HG02943 (cell line): ENCODE results near the gene UBE2E3.
"Not testable (repeated sequence)": the region's sequence is repeated elsewhere in the genome, so short reads cannot be mapped to it uniquely, and the experiment has no call there.

Experiments used
- ATAC-seq: cut with Tn5 transposase; IDR thresholded peaks from one replicate; pipeline ENCODE4 v1.9.1; 2021; ENCODE audit warnings: mild to moderate bottlenecking, low read depth, moderate library complexity; ENCODE audit not compliant: unreplicated experiment

UBE2E3 gene

DNA sequence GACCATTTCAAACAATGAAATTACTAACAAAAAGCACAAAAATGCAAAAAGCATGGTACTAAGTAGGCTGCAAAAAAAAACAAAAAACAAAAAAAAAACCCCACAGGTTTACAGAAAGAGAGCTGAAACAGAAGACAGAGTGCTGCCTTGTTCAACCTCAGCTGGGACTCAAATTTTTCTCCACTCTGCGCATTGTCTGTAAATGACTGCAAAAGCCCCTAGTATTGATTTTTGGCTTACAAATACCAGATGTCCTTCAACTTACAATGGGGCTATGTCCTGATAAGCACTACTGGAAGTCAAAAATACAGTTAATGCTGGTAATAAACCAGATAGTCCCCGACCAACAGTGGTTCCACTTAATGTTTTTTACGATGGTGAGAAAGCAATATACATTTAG is 42.2 kb downstream of the UBE2E3 start:
- ATAC-seq, result no peak

DNA sequence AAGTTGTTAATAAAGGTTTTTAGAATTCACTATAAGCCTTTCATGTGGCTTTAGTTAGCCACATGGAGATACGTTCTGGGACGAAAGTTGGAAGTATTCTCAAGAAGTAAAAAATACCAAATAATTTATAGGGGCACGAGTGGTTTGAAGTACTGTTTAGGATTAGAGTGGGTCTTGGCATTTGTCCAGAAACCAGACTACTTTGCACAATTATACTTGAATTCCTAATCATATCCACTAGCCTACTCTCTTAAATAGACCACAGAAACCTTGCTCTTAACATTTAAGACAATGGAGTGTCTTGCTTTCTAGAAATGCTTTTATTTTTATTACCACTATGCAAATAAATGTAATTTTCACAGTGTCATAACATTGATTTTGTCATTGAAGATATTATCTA is 44.6 kb downstream of the UBE2E3 start:
- ATAC-seq, result no peak

DNA sequence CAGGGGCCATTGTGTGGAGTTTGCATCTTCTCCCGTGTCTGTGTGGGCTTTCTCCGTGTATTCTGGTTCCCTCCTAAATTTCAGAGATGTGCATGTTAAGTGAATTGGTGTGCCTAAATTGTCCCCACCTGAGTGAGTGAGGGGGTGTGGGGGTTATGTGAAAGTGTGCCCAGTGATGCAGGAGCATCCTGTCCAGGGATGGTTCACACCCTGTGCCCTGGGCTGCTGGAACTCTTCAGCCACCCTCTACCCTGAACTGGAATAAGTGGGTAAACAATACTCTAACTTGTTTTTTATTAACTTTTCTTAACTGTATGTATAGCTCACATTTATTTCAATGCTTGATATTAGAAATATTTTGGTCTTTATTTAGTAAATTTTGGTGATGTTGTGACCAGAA is 56.0 kb downstream of the UBE2E3 start:
- no peak for ATAC-seq

DNA sequence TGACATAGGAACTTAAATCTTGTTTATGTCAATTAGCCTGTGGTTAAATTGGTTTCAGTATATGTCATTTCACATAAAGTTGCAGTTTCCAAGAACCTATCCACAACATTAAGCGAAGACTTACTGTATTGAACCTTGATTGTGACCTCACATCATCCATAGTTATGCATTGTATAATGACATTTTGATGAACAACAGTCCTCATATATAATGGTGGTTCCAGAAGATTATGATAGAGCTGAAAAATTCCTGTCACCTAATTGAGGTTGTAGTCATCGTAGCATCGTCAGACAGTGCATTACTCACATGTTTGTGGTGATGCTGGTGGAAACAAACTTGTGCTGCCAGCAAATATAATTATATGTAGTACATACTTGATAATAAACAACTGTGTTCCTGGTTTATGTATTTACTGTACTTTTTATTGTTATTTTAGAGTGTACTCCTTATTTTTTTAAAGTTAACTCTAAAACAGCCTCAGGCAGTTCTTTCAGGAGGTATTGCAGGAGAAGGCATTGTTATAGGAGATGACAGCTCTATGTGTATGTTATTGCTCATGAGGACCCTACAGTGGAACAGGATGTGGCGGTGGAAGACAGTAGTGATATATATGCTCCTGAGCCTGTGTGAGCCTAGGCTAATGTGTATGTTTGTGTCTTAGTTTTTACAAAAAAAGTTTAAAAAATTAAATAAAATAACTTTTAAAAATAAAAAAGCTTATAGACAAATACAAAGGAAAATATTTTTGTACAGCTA is 56.6 kb downstream of the UBE2E3 start:
- ATAC-seq, result no peak

DNA sequence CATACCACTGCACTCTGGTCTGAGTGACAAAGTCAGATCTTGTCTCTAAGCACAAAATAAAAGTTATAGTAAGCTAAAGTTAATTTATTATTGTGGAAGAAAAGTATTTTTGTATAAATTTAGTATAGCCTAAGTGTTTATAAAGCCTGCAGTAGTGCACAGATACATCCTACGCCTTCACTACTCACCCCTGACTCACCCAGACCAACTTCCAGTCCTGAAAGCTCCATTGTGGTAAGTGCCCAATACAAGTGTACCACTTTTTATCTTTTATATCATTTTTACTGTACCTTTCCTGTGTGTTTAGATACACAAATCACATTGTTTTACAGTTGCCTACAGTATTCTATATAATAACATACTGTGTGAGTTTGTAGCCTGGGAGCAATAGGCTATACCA is 57.5 kb downstream of the UBE2E3 start:
- no peak for ATAC-seq

DNA sequence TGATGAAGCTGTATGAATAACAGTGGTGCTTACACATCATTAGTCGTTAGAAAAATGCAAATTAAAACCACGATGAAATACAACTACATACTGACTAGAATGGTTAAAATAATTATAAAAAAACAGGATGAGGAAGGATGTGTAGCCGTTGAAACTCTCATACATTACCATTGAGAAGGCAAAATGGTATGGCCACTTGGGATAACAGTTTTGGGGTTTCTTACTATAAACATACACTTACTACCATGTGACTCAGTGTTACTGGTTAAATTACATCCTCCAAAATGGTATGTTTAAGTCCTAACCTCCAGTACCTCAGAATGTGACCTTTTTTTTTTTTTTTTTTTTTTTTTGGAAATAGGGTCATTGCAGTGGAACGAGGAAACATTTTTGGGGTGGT is 58.4 kb downstream of the UBE2E3 start:
- ATAC-seq, result no peak

DNA sequence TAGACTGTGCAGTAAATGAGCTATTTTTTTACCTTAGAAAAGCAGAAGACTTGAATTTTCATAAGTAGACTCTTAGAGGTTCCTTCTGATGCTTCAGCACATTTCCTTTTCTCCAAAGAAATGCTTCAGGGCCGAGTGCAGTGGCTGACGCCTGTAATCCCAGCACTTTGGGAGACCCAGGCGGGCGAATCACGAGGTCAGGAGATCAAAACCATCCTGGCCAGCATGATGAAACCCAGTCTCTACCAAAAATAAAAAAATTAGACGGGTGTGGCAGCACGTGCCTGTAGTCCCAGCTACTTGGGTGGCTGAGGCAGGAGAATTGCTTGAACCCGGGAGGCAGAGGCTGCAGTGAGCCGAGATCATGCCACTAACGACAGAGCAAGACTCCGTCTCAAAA is 60.4 kb downstream of the UBE2E3 start:
- ATAC-seq, result not testable (repeated sequence)

DNA sequence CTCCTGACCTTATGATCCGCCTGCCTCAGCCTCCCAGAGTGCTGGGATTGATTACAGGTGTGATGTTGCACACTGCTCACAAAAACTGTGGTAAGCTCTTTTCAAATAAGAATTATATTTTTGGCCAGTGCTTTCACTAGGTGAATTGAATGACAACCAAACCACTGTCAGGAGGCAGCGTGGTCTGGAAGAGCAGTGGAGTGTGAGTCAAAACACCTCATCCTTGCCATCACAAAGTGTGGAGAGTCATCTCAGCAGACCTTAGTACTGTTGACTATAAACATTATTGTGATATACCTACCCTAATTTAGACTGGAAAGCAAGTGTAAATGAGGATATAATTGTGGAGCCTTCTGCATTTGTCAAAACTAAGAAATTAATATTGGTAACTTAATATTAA is 61.3 kb downstream of the UBE2E3 start:
- ATAC-seq, result no peak

DNA sequence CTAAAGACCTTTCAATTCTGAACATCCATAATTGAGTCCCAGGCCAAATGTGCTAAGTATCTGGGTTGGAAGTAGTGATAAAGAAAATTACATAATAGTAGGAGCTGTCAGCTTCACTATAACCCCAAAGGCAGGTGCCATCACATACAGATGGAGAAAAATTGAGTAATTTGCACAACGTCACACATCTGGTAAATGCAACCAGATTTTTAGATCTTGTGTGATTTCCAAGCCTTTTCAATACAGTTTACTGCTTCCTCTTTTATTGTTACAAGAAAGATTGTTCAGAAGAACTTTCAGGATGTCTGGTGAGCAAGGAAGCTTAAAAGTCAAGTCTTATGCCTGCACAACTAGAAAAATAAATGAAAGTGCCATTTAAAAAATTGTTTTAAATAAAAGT is 62.3 kb downstream of the UBE2E3 start:
- no peak for ATAC-seq

DNA sequence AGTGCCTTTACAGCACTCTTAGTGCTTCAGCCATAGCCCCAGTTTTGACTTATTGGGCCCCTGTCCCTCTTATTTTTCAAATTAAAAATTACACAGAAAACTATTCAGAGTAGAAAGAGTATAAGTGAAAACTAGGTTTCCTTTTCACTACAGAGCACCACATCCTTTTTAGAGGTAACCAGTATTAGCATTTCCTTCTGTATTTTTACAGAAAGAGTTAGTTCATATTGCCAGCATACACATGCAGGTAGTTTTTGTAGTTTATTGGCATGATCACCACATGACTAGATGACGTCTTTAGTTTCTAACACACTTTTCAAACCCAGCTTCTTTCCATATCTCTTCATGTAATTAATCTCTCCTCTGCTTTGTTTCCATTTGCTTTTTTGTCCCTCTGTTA is 66.4 kb downstream of the UBE2E3 start:
- no peak for ATAC-seq

DNA sequence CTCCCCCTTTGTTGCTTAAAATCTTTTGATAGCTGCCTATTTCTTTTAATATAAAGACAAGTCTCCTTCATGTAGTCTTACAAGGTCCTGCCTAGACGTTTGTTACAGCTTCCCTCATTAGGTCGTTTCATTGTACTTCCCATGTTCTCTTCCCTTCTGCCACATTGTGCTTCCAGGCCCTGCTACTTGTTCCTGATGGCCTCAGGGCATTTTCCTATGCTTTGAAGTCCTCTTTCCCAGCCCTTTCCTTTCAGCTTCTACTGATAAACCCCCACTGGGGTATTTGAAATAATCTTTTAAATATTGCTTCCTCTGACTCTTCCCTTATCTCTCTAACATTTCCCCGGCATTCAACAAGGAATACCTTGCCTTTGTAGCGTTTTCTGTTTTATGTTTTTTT is 67.4 kb downstream of the UBE2E3 start:
- no peak for ATAC-seq

DNA sequence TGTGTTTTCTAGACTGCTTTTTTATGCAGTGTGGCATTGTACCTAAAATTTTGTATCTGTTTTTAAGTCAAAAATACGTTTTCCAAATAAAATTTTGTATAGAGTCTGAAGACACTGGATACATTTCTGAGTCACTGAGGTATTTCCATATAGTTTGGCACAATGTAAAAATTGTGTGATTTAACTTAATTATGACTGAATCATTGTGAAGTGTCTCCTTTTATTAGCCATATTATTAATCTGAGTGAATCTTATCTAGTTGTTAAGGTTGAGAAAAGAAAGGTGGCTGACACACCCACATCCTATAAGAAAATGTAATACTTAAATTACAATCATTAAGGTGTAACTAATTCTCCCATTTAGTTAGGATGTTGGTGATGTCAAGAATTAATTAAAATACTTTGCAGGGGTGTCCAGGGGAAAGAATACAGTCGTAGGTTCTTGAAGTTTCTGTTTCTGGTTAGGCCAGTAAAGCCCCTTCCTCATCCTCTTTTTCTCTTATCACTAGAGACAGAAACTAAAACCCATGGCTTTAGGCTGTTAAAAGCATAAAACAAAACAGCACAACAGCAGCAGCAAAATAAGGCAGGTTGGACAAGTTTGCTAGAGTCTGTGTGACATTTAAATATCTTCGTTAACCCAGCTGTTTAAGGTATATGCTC is 71.6 kb downstream of the UBE2E3 start:
- ATAC-seq, result no peak

DNA sequence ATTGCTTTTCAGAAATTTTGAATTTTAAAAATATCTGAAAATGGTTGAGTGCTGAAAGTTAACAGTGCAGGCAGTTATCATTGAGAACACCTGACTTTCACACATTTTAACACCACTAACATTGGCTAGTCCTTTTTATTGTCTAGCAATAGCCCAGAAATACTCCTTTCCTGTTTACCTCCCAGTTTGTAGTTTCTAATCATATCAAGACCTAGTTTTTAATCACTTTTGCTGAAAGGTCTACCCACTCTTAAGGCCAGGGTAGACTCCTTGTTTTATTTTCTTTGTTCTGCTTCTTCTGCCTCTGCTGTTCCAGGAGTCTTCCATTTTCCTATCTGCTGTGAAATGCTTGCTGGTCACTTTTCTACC is 72.1 kb downstream of the UBE2E3 start:
- ATAC-seq, result no peak

DNA sequence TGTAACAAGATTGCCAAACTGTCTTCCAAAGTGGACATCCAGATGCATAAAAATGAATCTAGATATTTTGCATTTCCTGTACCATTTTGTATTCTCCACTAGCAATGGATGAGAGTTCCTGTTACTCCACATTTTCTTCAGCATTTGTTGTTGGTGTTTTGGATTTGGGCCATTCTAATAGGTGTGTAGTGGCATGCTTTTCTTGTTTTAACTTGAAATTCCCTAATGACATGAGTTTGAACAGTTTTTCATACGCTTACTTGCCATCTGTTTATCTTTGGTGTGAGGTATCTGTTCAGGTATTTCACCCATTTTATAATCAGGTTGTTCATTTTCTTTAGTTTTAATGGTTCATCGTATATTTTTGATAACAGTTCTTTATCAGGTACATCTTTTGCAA is 73.9 kb downstream of the UBE2E3 start:
- ATAC-seq, result no peak

DNA sequence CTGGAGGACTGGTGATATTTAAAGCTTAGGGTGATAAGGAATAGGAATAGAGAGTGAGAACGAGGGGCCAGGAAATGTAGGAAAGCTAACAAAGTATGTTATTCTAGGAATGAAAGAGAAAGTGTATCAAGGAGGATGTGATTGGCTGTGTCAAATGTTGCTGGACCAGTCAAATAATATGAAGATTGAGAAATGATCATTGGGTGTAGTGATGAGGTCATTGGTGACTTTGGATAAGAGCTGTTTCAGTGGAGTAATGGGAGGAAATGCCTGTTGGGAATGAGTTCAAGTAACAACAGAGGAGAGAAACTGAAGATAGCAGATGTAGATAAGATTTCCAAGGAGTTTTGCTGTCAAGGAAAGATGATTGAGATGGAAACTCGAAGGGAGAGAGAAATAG is 74.4 kb downstream of the UBE2E3 start:
- ATAC-seq, result no peak

DNA sequence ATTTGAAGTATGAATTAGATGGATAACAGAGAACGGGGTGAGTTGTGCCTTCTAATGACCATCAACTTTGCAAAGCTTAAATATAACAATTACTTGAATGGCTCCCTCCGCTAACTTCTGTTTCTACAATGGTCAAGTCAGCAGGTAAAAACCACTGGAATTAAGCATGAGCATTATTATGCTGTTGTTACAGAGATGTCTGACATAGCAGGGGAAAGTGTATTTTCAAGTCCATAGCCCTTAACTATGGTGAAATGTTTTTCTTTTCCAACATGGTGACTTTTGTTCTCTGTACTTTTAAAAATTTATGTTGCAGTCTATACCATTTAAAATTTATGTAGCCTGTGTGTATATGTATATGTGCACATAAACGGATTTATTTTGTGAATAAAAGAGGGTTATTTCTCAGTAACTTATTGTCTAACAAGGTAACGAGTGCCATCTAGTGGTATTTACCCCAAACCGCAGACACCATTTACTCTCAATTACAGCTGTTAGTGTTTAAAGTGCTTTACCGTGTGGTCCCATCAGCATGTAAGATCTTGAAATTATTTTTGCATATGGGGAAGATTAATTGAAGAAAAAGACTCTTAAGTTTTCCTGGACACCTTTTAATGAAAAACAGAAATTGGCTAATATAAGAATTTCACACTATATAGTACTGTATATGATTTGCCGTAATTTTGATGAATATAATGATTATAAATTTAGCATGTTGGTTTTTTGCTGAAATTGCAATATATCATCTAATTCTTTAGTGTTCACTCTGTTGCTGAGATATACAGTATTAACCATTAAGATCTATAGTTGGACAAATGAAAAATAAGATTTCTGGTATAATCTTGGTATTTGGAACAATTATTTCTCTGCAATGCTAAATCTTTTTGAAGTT is 78.2 kb downstream of the UBE2E3 start:
- ATAC-seq, result no peak

DNA sequence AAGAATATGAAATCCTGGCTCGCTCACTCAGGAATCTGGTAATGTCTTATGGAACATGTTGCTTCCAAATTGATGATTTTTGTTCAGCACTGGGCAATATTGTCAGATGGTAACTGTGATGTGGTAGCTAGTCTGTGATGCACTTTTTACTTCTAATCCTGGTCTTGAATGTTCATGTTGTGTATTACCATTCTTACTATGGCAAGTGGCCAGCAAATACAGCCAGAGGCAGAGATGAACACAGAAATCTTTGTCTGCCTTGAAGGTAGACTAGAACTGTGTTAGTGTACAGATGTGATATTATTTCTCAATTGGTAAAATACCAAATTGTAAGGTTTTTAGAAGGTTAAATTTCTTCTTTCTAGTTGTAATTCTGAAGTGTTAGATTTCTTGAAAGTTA is 83.3 kb downstream of the UBE2E3 start:
- no peak for ATAC-seq

DNA sequence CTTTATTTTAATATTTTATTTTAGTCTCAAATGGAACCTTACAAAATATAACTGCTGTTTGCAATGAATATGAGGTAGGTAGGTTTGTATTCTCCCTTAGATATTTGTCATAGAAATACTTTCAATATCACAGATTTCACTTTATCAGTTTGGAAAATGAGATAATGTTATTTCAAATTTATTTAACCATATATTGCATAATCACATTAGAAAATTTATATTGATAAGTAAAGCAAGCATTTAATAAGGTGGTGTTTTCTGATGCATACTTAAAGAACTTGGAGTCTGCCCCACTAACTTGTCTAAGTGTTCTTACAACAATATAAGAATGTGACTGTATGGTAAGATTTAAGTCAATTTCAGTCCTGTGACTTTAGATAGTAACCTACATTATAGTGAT is 85.1 kb downstream of the UBE2E3 start:
- ATAC-seq, result no peak

DNA sequence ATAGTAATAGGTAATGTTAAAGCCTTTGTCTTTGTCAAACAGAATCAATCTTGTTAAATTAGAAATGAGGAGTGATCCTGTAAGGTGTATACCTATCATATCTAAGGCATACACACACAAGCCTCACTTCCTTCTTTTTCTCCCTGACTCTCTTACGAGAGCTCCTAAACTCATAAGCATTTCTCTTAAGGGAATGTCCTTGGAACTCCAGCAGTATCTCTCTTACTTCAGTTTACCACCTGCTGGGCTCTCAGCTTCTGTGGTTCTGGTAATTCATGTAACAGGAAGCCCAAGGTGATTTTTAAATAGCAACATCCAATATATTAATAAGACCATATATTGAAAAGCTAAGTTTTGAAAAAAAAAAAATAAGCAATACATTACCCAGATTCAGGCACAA is 85.9 kb downstream of the UBE2E3 start:
- ATAC-seq, result no peak

DNA sequence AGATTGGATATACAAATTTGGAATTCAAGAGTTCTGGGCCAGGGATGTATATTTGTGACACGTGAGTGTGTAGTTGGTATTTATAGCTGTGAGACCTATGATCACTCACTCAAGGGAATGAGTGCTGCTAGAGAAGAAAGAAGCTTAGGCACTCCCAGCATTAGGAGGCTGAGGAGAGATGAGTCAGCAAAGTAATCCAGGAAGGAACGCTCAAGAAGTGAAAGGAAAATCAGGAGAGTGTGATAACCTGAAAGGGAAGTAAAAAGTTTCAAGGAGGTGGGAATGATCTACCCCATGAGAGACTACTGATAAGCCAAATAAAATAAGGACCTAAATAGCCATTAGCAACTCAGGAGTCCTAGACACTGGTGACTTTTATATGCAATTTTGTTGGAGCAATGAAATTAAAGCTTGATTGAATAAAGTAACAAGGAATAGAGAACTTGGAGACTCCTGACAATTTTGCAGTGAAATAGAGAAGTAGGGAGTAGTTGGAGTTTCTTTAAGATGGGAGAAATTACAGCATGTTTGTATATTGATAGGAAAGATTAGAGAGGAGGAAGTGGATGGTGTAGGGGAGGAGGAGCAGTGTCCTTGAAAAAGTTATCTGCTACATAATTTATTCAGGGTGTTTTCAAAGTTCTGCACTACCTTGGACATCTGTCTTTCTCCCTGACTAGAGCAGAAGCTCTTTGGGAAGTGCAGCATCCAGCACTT is 89.9 kb downstream of the UBE2E3 start:
- ATAC-seq, result no peak

DNA sequence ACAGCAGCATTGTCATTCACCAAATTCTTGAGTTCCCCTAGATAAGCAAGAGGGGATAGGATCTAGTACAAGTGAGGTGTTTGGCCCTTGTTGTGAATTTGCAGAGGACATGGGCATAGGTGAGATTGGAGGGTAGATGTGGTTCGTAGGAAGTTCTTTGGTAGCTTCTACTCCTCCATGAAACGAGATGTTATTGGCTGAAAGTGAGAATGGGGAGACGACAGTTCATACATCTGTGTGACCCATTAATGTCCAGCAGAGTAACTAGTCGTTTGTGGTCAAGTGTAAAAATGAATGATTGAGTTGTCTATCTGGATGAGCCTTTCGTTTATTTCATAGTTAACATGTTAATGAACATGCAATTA is 90.4 kb downstream of the UBE2E3 start:
- no peak for ATAC-seq
